GM20431 (cell line): ENCODE results near the gene TERT.
"Not testable (repeated sequence)": the region's sequence is repeated elsewhere in the genome, so short reads cannot be mapped to it uniquely, and the experiment has no call there.

ENCODE experiments used
- in situ Hi-C: fragments of 300-500 bp; cut with MseI, MboI; formaldehyde crosslinking; loops from one replicate; pipeline ENCODE4 v1.15.0; 2020; ENCODE audit warnings: low sequenced_read_pairs; ENCODE audit not compliant: unreplicated experiment

TERT gene

GRCh38 chr5:1298723-1299510 lies 4.0 kb upstream of the TERT start:
- in situ Hi-C loops, result no loop called here

GRCh38 chr5:1298067-1298551 lies 3.2 kb upstream of the TERT start:
- in situ Hi-C loops, result no loop called here

GRCh38 chr5:1297243-1297642 lies 2.4 kb upstream of the TERT start:
- in situ Hi-C loops, result no loop called here

- in situ Hi-C loops, result no loop called here
Measured at GRCh38 chr5:1295650-1296037, 776 bp upstream of the TERT start.

GRCh38 chr5:1294206-1294834 lies 548 bp downstream of the TERT start:
- in situ Hi-C loops, result no loop called here

GRCh38 chr5:1293416-1294205 lies 1.3 kb downstream of the TERT start:
- in situ Hi-C loops, result no loop called here

GRCh38 chr5:1292846-1293415 lies 1.9 kb downstream of the TERT start:
- in situ Hi-C loops, result no loop called here

GRCh38 chr5:1292139-1292538 lies 2.7 kb downstream of the TERT start:
- in situ Hi-C loops, result no loop called here

- in situ Hi-C loops, result no loop called here
Measured at GRCh38 chr5:1291611-1292080, 3.2 kb downstream of the TERT start.

- in situ Hi-C loops, result not testable (repeated sequence)
Measured at GRCh38 chr5:1290956-1291355, 3.9 kb downstream of the TERT start.

- in situ Hi-C loops, result not testable (repeated sequence)
Measured at GRCh38 chr5:1289559-1289958, 5.3 kb downstream of the TERT start.

- in situ Hi-C loops, result no loop called here
Measured at GRCh38 chr5:1288439-1289335, 6.2 kb downstream of the TERT start.

- in situ Hi-C loops, result no loop called here
Measured at GRCh38 chr5:1285883-1286291, 9.0 kb downstream of the TERT start.

- in situ Hi-C loops, result no loop called here
Measured at GRCh38 chr5:1285141-1285540, 9.7 kb downstream of the TERT start.

GRCh38 chr5:1284336-1284970 lies 10.4 kb downstream of the TERT start:
- in situ Hi-C loops, result not testable (repeated sequence)

- in situ Hi-C loops, result not testable (repeated sequence)
Measured at GRCh38 chr5:1283729-1284041, 11.2 kb downstream of the TERT start.

- in situ Hi-C loops, result not testable (repeated sequence)
Measured at GRCh38 chr5:1282993-1283728, 11.7 kb downstream of the TERT start.
